ENCODE data around the gene GPC1.

GPC1 gene

GRCh38 chr2:240392948-240393830 is 42.3 kb upstream of the GPC1 start:
- DNase-seq: peak; percentile 2
- no peaks in the 10 kb centered on the region for H3K27me3 Mint-ChIP-seq (ENCODE audit: low read depth, poor library complexity)
- no peaks in the 10 kb centered on the region for H3K36me3 Mint-ChIP-seq (ENCODE audit: low read depth)
- H3K4me3 Mint-ChIP-seq: no peak overlapping the region
- peaks cover 19% of the 10 kb centered on the region for H3K4me1 Mint-ChIP-seq
- no peak for TF ChIP-seq CTCF (IDR thresholded peaks at IDR 0.05)
- H3K9me3 Mint-ChIP-seq: no peaks in the 10 kb centered on the region
- no peak overlapping the region for H3K27ac Mint-ChIP-seq

GRCh38 chr2:240393831-240394410 is 41.5 kb upstream of the GPC1 start:
- peaks cover 23% of the 10 kb centered on the region for H3K4me1 Mint-ChIP-seq
- H3K9me3 Mint-ChIP-seq: no peaks in the 10 kb centered on the region
- H3K27ac Mint-ChIP-seq: no peak overlapping the region
- H3K4me3 Mint-ChIP-seq: no peak overlapping the region
- TF ChIP-seq CTCF (IDR thresholded peaks at IDR 0.05): no peak
- DNase-seq: no peak
- H3K27me3 Mint-ChIP-seq (ENCODE audit: low read depth, poor library complexity): no peaks in the 10 kb centered on the region
- H3K36me3 Mint-ChIP-seq (ENCODE audit: low read depth): no peaks in the 10 kb centered on the region

GRCh38 chr2:240394549-240394948 is 40.9 kb upstream of the GPC1 start:
- no peak for TF ChIP-seq CTCF (IDR thresholded peaks at IDR 0.05)
- DNase-seq: no peak
- H3K36me3 Mint-ChIP-seq (ENCODE audit: low read depth): no peaks in the 10 kb centered on the region
- no peak overlapping the region for H3K27ac Mint-ChIP-seq
- H3K9me3 Mint-ChIP-seq: no peaks in the 10 kb centered on the region
- H3K4me1 Mint-ChIP-seq: peaks cover 23% of the 10 kb centered on the region
- no peaks in the 10 kb centered on the region for H3K27me3 Mint-ChIP-seq (ENCODE audit: low read depth, poor library complexity)
- H3K4me3 Mint-ChIP-seq: no peak overlapping the region

GRCh38 chr2:240395448-240395847 is 40.0 kb upstream of the GPC1 start:
- Mint-ChIP-seq H3K27me3 (ENCODE audit: low read depth, poor library complexity) (no peaks in the 10 kb centered on the region), H3K36me3 (ENCODE audit: low read depth) (no peaks in the 10 kb centered on the region), H3K4me1 (peaks cover 17% of the 10 kb centered on the region), H3K9me3 (no peaks in the 10 kb centered on the region), H3K27ac (no peak overlapping the region), H3K4me3 (no peak overlapping the region)
- DNase-seq: no peak
- no peak for TF ChIP-seq CTCF (IDR thresholded peaks at IDR 0.05)

- Mint-ChIP-seq H3K4me3 (no peak overlapping the region), H3K9me3 (no peaks in the 10 kb centered on the region), H3K27ac (no peak overlapping the region), H3K27me3 (ENCODE audit: low read depth, poor library complexity) (no peaks in the 10 kb centered on the region), H3K36me3 (ENCODE audit: low read depth) (no peaks in the 10 kb centered on the region), H3K4me1 (peaks cover 17% of the 10 kb centered on the region)
- no peak for DNase-seq
- TF ChIP-seq CTCF (IDR thresholded peaks at IDR 0.05): no peak
These were observed 39.4 kb upstream of the GPC1 start for GRCh38 chr2:240395896-240396622.
